Measurements from ENCODE around the gene JMJD8.

Gene JMJD8

GRCh38 chr16:677316-678190 lies 6.6 kb downstream of the JMJD8 start:
- no peak for DNase-seq (ENCODE audit: low spot score)

DNA sequence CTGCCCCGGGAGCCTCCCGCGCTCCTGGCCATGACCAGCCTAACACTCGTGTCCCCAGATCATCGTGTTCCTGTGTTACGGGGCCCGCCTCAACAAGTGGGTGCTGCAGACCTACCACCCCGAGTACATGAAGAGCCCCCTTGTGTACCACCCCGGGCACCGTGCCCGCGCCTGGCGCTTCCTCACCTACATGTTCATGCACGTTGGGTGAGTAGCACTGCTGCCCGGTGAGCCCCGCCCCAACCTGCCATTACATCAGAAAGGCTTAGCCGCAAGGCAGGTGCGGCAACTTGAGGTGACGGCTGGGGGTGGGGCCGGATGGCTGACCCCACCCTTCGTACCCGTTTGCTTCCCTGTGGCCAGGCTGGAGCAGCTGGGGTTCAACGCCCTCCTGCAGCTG lies 7.2 kb downstream of the JMJD8 start:
- no peak for DNase-seq (ENCODE audit: low spot score)

- DNase-seq (ENCODE audit: low spot score) = no peak
Observed at GRCh38 chr16:676565-676902, 7.6 kb downstream of the JMJD8 start.

- no peak for DNase-seq (ENCODE audit: low spot score)
Observed at GRCh38 chr16:675884-676564, 8.1 kb downstream of the JMJD8 start.

- no peak for DNase-seq (ENCODE audit: low spot score)
Observed at GRCh38 chr16:674968-675883, 8.9 kb downstream of the JMJD8 start, which contains the start of gene RHBDL1. RHBDL1 (plus strand) TSS chr16:675671; CDS start chr16:675791, 120 bp downstream.

DNA sequence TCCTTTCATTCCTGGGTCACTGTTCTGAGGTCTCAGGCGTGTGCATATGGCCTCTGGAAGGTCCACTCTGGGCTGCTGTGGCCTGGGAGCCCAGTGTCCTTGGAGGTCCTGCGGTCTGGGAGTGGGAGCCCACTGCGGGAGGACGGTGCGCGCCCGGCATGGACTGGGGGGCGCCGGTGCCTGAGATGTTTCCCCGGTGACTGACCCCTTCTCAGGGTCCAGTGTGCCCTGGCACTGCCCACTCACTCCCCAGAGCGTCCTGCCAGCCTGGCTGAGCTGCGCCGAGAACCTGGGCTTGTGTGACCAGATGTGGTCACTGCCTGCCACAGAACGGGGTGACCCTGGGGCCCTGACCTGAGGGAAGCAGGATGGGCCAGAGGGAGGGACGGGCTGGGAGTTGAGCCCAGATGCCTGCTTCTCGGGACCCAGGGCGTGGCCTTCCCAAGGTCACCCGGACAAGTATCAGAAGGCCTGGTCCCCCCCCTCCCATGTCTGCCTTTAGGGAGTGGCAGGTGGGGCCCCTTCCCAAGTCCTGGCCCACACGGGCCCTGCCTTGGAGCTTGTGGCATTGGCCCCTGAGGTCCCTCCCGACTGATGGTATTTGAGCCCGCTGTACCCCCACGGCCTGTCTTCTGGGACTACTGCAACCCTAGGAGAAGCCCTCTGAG lies 9.8 kb downstream of the JMJD8 start:
- no peak for DNase-seq (ENCODE audit: low spot score)

DNA sequence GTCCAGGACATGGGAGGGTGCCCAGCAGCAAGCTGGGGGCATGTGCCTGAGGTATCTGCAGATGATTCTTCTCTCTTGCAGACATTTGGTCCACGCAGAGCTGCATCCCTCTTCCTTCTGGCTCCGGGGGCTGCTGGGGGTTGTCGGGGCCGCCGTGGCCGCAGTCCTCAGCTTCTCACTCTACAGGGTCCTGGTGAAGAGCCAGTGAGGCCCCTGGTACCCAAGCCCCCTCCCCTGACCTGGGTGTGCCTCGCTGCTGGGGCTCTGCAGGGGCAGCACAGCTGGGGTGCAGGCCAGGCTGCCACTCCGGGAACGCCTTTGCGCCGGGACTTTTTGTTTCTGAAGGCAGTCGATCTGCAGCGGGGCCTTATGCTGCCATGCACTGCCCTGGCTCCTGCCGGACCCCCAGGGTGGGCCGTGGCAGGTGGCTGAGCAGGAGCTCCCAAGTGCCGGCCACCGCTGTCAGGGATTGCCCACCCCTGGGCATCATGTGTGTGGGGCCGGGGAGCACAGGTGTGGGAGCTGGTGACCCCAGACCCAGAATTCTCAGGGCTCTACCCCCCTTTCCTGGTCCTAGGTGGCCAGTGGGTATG lies 10.6 kb downstream of the JMJD8 start:
- no peak for DNase-seq (ENCODE audit: low spot score)

DNA sequence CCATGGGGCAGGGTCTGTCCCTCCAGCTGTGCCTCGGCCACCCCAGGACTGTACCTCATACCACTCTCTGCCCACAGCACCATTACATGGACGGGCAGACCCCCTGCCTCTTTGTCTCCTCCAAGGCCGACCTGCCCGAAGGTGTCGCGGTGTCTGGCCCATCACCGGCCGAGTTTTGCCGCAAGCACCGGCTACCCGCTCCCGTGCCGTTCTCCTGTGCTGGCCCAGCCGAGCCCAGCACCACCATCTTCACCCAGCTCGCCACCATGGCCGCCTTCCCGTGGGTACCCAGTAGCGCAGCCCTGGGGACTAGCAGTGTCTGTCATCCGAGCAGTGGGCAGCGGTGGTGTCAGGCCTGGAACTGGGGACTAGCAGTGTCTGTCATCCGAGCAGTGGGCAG lies 11.3 kb downstream of the JMJD8 start:
- DNase-seq (ENCODE audit: low spot score) = no peak

- no peak for DNase-seq (ENCODE audit: low spot score)
Observed at GRCh38 chr16:672371-672770, 11.8 kb downstream of the JMJD8 start.

DNA sequence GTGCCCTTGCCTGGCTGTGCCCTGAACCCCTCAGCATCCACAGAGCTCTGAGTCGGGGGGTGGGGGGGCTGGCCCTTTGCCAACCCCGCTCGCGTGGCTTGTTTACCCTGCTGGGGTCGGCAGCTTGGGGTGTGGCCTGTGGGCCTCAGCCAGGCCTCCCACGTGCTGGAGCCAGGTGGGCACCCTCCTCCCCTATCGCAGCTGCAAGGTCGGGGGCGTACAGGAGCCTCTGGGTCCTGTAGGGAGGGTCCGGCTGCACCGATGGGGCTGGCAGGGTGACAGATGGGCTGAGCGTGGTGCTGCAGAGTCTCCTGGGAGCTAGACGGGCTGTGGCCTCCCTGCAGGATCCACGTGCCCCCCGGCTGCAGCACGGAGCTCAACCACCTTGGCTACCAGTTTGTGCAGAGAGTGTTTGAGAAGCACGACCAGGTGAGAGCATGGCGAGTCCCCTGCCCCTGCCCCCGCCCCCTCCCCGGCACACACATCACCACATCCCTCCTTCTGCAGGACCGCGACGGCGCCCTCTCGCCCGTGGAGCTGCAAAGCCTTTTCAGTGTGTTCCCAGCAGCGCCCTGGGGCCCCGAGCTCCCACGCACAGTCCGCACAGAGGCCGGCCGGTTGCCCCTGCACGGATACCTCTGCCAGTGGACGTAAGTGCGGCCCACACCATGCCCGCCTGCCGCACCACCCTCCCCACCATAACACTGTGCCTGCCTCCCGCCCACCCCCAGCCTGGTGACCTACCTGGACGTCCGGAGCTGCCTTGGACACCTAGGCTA lies 12.6 kb downstream of the JMJD8 start:
- no peak for DNase-seq (ENCODE audit: low spot score)

DNA sequence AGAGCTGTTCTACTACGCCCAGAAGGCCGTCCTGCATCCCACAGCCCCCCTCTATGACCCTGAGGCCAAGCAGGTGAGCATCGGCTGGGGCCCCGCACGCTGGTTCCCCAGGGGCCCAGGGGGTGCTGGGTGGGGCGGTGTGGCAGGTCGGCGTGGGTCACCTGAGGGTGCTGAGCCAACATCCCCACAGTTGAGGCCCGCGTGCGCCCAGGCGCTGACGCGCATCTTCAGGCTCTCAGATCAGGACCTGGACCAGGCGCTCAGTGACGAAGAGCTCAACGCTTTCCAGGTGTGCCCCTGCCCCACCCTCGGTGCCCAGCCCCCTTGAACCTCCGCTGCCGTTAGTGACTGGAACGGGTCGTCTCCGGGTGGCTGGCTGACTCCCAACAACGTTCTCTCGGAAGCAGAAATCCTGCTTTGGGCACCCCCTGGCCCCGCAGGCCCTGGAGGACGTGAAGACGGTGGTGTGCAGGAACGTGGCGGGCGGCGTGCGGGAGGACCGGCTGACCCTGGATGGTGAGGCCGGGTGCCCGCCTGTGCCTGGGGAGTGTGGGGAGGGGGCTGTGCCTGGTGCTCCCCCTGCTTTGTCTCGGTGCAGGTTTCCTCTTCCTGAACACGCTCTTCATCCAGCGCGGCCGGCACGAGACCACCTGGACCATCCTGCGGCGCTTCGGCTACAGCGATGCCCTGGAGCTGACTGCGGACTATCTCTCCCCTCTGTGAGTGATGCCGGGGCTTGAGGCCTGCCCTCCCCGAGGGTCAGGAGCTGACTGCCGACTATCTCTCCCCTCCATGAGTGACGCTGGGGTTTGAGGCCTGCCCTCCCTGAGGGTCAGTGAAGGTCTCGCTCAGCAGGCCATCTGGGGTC lies 13.4 kb downstream of the JMJD8 start:
- DNase-seq (ENCODE audit: low spot score) = no peak

DNA sequence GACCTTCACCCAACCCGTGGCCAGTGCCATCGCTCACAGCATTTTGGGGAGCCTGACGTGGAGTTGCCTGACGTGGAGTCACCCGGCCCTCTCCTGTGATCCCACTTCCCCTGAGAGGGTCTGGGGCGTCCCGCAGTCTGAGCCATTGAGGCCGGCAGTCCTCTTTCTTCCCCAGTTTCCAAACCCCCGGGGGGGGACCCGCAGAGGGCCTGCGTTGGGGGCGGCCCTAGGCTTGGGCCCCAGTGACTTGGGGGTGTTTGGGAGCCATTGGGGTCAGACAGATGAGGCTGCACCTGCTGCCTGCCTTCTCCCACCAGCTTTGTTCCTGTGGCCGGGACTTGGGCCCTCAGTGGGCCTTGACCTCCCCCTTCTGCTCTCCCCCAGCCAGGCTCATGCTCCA lies 14.5 kb downstream of the JMJD8 start:
- DNase-seq (ENCODE audit: low spot score) = no peak

- no peak for DNase-seq (ENCODE audit: low spot score)
Observed at GRCh38 chr16:668519-669171, 15.5 kb downstream of the JMJD8 start.

DNA sequence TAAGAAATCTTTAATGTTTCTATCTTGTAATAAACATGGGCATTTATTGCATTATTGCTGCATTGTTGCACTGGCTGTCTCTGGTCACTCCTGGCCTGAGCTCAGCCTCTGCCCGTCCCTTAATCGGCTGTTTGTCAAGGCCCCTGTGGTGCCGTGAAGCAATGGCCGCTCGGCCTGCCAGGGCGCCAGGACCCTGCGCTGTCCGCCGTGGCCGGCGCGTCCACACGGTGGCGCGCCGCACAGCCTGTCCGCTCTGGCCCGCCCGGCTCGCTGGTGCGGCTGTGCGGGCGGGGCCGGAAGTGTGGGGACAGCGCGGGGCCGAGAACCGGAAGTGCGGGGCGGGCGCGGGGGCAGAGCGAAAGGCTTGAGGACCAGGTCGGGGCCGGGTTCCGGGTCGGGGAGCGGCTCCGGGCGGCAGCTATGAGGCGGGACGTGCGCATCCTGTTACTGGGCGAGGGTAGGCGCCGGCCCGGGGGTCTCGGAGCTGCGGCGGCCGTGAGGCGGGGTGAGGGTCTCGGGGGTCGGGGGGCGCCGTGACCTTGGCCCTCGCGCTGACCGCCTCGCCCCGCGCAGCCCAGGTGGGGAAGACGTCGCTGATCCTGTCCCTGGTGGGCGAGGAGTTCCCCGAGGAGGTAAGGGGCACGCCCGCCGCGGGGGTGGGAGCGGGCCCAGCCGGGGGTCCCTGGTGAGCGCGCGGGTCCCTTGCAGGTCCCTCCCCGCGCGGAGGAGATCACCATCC lies 16.2 kb downstream of the JMJD8 start, which contains the start of gene RHOT2:
TSS of gene RHOT2 (plus strand) at position 353 of the 739 bp plus-strand sequence. CDS start at position 421, 68 bp downstream.
- DNase-seq (ENCODE audit: low spot score) = peak; percentile 93

DNA sequence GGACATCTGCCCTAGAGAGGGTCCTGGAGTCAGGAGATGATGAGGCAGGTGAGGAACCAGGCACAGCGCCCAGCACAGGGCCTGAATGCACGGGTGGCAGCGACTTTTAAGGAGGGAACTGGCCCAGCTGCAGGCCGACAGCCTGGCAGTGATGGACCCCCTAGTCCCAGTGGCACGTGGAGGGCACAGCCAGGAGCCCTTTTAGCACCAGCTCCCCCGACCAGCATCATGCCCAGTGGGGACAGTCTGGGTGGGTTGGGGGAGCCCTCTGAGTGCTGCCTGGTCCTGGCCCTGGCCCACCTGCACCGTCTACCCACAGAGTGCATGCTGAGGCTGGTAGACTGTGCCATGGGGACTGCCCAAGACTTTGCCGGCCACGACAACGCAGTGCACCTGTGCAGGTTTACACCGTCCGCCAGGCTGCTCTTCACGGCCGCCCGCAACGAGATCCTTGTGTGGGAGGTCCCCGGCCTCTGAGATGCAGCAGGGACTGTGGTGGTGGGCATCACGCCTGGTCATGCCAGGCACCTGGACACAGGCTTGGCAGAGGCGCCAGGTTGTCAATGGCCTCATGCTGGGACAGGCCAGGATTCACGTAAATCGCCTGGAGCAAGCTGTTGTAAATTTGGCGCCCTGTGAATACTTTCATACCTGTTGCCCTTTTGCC lies 16.9 kb downstream of the JMJD8 start:
- no peak for DNase-seq (ENCODE audit: low spot score)

DNA sequence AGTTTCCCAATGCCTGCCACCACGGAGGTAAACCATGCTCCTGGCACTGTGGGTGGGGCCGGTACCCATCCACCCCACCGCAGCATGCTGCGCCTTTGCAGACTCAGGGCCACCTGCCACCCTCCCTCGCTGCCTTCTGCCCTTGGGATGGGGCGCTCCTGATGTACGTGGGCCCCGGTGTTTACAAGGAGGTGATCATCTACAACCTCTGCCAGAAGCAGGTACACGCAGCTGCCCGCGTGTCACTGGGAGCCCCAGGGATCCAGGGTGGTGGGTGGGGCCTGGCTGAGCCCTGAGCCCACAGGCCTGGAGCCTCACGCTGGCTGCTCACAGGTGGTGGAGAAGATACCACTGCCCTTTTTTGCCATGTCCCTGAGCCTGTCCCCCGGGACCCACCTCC lies 17.6 kb downstream of the JMJD8 start:
- no peak for DNase-seq (ENCODE audit: low spot score)

- DNase-seq (ENCODE audit: low spot score) = no peak
Observed at GRCh38 chr16:662597-662996, 21.5 kb downstream of the JMJD8 start.

DNA sequence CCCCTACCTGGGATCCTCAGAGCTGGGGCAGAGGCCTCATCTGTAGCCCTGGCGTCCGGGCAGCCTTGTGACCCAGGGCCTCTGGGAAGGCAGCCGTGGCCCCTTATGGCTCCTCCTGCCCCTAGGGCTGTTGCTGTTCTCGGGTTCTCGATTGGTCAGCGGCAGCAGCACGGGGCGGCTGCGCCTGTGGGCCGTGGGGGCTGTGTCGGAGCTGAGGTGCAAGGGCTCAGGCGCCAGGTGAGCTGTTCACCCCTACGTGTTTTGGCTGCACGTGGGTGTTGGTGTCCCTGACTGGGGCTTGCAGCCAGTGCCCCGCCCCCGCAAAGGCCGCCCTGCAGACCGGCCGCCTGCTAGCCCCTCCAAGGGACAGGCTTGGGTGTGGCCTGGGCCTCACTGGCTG lies 22.0 kb downstream of the JMJD8 start:
- no peak for DNase-seq (ENCODE audit: low spot score)
